Neutrophil (primary cell): ENCODE data around the gene DHDDS.

Source experiments
- H3K27ac ChIP-seq: fragments of 200-600 bp; sonication (generic); 2 replicates; pipeline ENCODE4 v1.5.1; 2016; ENCODE audit warnings: mild to moderate bottlenecking, moderate library complexity
- H3K27me3 ChIP-seq: fragments of 200-600 bp; sonication (generic); 2 replicates; pipeline ENCODE4 v1.6.0; 2016; ENCODE audit warnings: mild to moderate bottlenecking
- H3K36me3 ChIP-seq: fragments of 200-600 bp; sonication (generic); 2 replicates; pipeline ENCODE4 v1.5.1; 2017
- H3K4me1 ChIP-seq, 2 experiments: fragments of 200-600 bp in 1 of 2; sonication (generic) in 1 of 2; 1 replicate in 1 of 2; 2 replicates in 1 of 2; pipeline versions ENCODE4 v1.5.1 to v1.6.1; 2013 to 2016; ENCODE audit warnings: low read depth in 1 of 2, low read length in 1 of 2, mild to moderate bottlenecking in 1 of 2, moderate library complexity in 1 of 2; ENCODE audit not compliant: control insufficient read depth in 1 of 2, insufficient read depth in 1 of 2
- H3K4me3 ChIP-seq, 2 experiments: fragments of 200-600 bp in 1 of 2; sonication (generic) in 1 of 2; 1 replicate in 1 of 2; 2 replicates in 1 of 2; pipeline ENCODE4 v1.5.1; 2013 to 2016; ENCODE audit warnings: low read depth in 1 of 2, low read length in 1 of 2, mild to moderate bottlenecking in 1 of 2, moderate library complexity in 1 of 2
- H3K9me3 ChIP-seq: fragments of 200-600 bp; sonication (generic); 2 replicates; pipeline ENCODE4 v1.5.1; 2016
- CTCF ChIP-seq: fragments of 200-600 bp; sonication (generic); IDR thresholded peaks from 2 replicates; pipeline ENCODE4 v1.5.1; 2016; ENCODE audit warnings: antibody characterized with exemption

Gene DHDDS

GRCh38 chr1:26419494-26419893, 12.6 kb upstream of the DHDDS start:
- peaks cover 56% of the 10 kb centered on the region for H3K27me3 ChIP-seq
- no peak overlapping the region for H3K27ac ChIP-seq
- H3K36me3 ChIP-seq = no peaks in the 10 kb centered on the region
- no peak overlapping the region for H3K4me3 ChIP-seq
- no peak for TF ChIP-seq CTCF
- H3K4me1 ChIP-seq = no peaks in the 10 kb centered on the region
- H3K9me3 ChIP-seq = no peaks in the 10 kb centered on the region

GRCh38 chr1:26429721-26430120, 2.4 kb upstream of the DHDDS start:
- no peaks in the 10 kb centered on the region for H3K9me3 ChIP-seq
- H3K27me3 ChIP-seq = peaks cover 11% of the 10 kb centered on the region
- no peak overlapping the region for H3K27ac ChIP-seq
- H3K4me3 ChIP-seq = no peak overlapping the region
- peaks cover 16 to 30% of the 10 kb centered on the region in 2 experiments for H3K4me1 ChIP-seq
- TF ChIP-seq CTCF = no peak
- H3K36me3 ChIP-seq = no peaks in the 10 kb centered on the region

GRCh38 chr1:26432793-26433192, 672 bp downstream of the DHDDS start:
- peak overlapping the region; percentile 80 to 83 for H3K4me3 ChIP-seq
- H3K9me3 ChIP-seq = no peaks in the 10 kb centered on the region
- H3K27me3 ChIP-seq = peaks cover 6% of the 10 kb centered on the region
- no peak for TF ChIP-seq CTCF
- H3K36me3 ChIP-seq = peaks cover 14% of the 10 kb centered on the region
- H3K4me1 ChIP-seq = peaks cover 16 to 30% of the 10 kb centered on the region in 2 experiments
- H3K27ac ChIP-seq = peak overlapping the region; percentile 83

GRCh38 chr1:26434161-26434752, 2.1 kb downstream of the DHDDS start:
- peak overlapping the region; percentile 53 for H3K27ac ChIP-seq
- H3K4me1 ChIP-seq = peaks cover 16 to 30% of the 10 kb centered on the region in 2 experiments
- no peak overlapping the region for H3K4me3 ChIP-seq
- TF ChIP-seq CTCF = no peak
- H3K27me3 ChIP-seq = peaks cover 6% of the 10 kb centered on the region
- peaks cover 28% of the 10 kb centered on the region for H3K36me3 ChIP-seq
- H3K9me3 ChIP-seq = no peaks in the 10 kb centered on the region

- no peak for TF ChIP-seq CTCF
These were observed 5.9 kb downstream of the DHDDS start for GRCh38 chr1:26438041-26438440.

More at GRCh38 chr1:26438041-26438440, 5.9 kb downstream of the DHDDS start:
- Histone ChIP-seq H3K36me3 (peaks cover 61% of the 10 kb centered on the region), H3K27ac (no peak overlapping the region), H3K9me3 (no peaks in the 10 kb centered on the region), H3K27me3 (no peaks in the 10 kb centered on the region), H3K4me3 (no peak overlapping the region), H3K4me1 (peaks cover 3 to 15% of the 10 kb centered on the region in 2 experiments)
